Measurements from ENCODE around the gene CMTM8. TPM values are rescaled to one million over a fixed set of nuclear protein-coding genes. Genes with fewer than 3 reads are reported as not detected.
A peak's percentile ranks its signal among the peaks of the same experiment; 100 is the strongest.

Gene CMTM8
- total and polyA plus RNA-seq, 7 donors: 0.49 to 7.9 (median 4.3) TPM; not detected in 1

DNA sequence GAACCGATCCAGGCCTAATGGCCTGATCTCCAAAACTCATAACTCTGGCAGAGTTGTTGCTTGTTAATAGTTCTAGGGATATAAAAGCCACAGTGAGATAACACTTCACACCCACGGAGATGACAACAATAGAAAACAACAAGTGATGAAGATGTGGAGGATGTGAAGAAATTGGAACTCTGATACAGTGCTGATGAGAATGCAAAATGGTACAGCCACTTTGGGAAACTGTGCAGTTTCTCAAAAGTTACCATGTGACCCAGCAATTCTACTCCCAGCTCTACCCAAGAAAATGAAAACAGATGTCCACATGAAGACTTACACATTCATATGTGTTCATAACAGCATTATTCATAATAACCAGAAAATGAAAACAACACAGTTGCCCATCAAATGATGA lies 157.0 kb downstream of the CMTM8 start:
- no peak for DNase-seq
- Histone ChIP-seq H3K27me3 (no peaks in the 10 kb centered on the region), H3K4me3 (no peak overlapping the region), H3K27ac (no peak overlapping the region), H3K9me3 (no peaks in the 10 kb centered on the region), H3K36me3 (no peaks in the 10 kb centered on the region), H3K4me1 (peaks cover 0 to 12% (median 9%) of the 10 kb centered on the region in 4 donors)
- intact Hi-C loops (cut with DNase I): loop anchor here (10.0 kb wide), 1 partner anchor 269 kb away; no protein-coding TSS in a partner anchor
- no peak for TF ChIP-seq EP300 (IDR thresholded peaks at IDR 0.05)
- TF ChIP-seq, protein P1, sequence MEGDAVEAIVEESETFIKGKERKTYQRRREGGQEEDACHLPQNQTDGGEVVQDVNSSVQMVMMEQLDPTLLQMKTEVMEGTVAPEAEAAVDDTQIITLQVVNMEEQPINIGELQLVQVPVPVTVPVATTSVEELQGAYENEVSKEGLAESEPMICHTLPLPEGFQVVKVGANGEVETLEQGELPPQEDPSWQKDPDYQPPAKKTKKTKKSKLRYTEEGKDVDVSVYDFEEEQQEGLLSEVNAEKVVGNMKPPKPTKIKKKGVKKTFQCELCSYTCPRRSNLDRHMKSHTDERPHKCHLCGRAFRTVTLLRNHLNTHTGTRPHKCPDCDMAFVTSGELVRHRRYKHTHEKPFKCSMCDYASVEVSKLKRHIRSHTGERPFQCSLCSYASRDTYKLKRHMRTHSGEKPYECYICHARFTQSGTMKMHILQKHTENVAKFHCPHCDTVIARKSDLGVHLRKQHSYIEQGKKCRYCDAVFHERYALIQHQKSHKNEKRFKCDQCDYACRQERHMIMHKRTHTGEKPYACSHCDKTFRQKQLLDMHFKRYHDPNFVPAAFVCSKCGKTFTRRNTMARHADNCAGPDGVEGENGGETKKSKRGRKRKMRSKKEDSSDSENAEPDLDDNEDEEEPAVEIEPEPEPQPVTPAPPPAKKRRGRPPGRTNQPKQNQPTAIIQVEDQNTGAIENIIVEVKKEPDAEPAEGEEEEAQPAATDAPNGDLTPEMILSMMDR (IDR thresholded peaks at IDR 0.05): no peak
- TF ChIP-seq POLR2A (IDR thresholded peaks at IDR 0.05): no peak
- no peak for TF ChIP-seq POLR2AphosphoS5 (IDR thresholded peaks at IDR 0.05)
- 18 to 58% methylated on average over 2 of the region's 2 CpGs for WGBS, 2 donors

DNA sequence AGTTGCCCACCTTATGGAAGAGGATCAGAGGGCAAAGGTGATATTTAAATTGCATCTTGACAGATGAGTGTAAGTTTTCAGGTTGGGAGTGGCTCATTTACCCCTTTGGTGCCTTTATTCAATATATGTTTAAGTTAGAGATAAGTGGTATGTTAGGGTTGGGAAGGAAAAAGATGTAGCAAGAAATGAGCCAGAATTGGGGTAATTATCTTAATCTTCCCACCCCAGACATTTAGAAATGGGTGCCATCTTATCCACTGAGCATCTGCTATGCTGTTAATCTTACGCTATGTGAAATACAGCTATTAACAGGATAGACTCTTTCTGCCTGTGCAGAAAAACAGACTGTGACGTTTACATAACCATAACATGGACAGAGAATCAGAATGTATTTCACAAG lies 159.5 kb downstream of the CMTM8 start:
- intact Hi-C loops (cut with DNase I): loop anchor here (10.0 kb wide), 1 partner anchor 267 kb away; no protein-coding TSS in a partner anchor
- no peaks in the 10 kb centered on the region for H3K9me3 ChIP-seq
- H3K27ac ChIP-seq: no peak overlapping the region
- no peaks in the 10 kb centered on the region for H3K27me3 ChIP-seq
- peaks cover 0 to 16% (median 9%) of the 10 kb centered on the region in 4 donors for H3K4me1 ChIP-seq
- no peak for TF ChIP-seq POLR2AphosphoS5 (IDR thresholded peaks at IDR 0.05)
- 47 to 67% methylated on average over 2 of the region's 2 CpGs for WGBS, 2 donors
- H3K36me3 ChIP-seq: no peaks in the 10 kb centered on the region
- no peak overlapping the region for H3K4me3 ChIP-seq
- DNase-seq: no peak

GRCh38 chr3:32398531-32398930 lies 160.1 kb downstream of the CMTM8 start:
- 75 to 79% methylated on average over 10 of the region's 10 CpGs for WGBS, 2 donors

GRCh38 chr3:32399030-32399620 lies 160.6 kb downstream of the CMTM8 start:
- no peak overlapping the region for H3K27ac ChIP-seq
- no peaks in the 10 kb centered on the region for H3K27me3 ChIP-seq
- H3K9me3 ChIP-seq: no peaks in the 10 kb centered on the region
- DNase-seq: no peak
- WGBS, 2 donors: 52 to 55% methylated on average over 2 of the region's 2 CpGs
- no peak overlapping the region for H3K4me3 ChIP-seq
- peaks cover 0 to 16% (median 9%) of the 10 kb centered on the region in 4 donors for H3K4me1 ChIP-seq
- intact Hi-C loops (cut with DNase I): loop anchor here (10.0 kb wide), 1 partner anchor 266 kb away; no protein-coding TSS in a partner anchor
- TF ChIP-seq EP300 (IDR thresholded peaks at IDR 0.05): no peak
- TF ChIP-seq, protein P1 (IDR thresholded peaks at IDR 0.05): peak in 2 of 4 experiments; percentile 6 to 33
- TF ChIP-seq POLR2A (IDR thresholded peaks at IDR 0.05): no peak
- no peaks in the 10 kb centered on the region for H3K36me3 ChIP-seq

More at GRCh38 chr3:32398531-32398930, 160.1 kb downstream of the CMTM8 start:
- Histone ChIP-seq H3K27me3 (no peaks in the 10 kb centered on the region), H3K4me3 (no peak overlapping the region), H3K27ac (no peak overlapping the region), H3K9me3 (no peaks in the 10 kb centered on the region), H3K36me3 (no peaks in the 10 kb centered on the region), H3K4me1 (peaks cover 0 to 16% (median 9%) of the 10 kb centered on the region in 4 donors)
- TF ChIP-seq POLR2AphosphoS5 (IDR thresholded peaks at IDR 0.05) (peak in 1 of 4 donors; percentile 30), EP300 (IDR thresholded peaks at IDR 0.05) (no peak)
- DNase-seq: peak; percentile 73
- intact Hi-C loops (cut with DNase I): loop anchor here (10.0 kb wide), 1 partner anchor 266 kb away; no protein-coding TSS in a partner anchor

DNA sequence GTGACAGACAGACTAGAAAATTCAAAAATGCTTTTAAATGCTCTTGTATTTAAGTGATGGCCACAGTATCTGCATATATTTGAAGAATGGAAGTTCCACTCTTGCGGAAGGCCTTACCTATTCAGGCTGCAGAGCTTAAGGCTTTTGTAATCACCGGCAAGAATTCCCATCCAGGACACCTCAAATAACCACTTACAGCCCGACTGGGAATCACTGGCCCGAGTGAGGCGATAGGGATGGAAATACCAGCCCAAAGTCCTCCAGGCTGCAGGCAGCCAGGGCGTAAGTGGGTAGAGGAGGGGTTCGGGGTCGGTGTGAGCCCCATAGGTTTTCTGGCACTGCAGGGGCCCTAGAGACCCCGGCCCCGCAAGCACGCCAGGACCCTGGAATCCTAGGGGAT lies 162.6 kb downstream of the CMTM8 start:
- intact Hi-C loops (cut with DNase I): no loop called here
- peak overlapping the region; percentile 67 to 78 (median 72) for H3K27ac ChIP-seq

More for the DNA sequence above, 162.6 kb downstream of the CMTM8 start:
- DNase-seq: no peak
- peak overlapping the region; percentile 23 to 51 (median 46) for H3K4me3 ChIP-seq
- TF ChIP-seq POLR2A (IDR thresholded peaks at IDR 0.05): no peak
- TF ChIP-seq POLR2AphosphoS5 (IDR thresholded peaks at IDR 0.05): no peak
- TF ChIP-seq EP300 (IDR thresholded peaks at IDR 0.05): no peak
- TF ChIP-seq, protein P1 (IDR thresholded peaks at IDR 0.05): no peak
- H3K4me1 ChIP-seq: peaks cover 0 to 16% (median 9%) of the 10 kb centered on the region in 4 donors
- no peaks in the 10 kb centered on the region for H3K9me3 ChIP-seq
- H3K36me3 ChIP-seq: no peaks in the 10 kb centered on the region
- no peaks in the 10 kb centered on the region for H3K27me3 ChIP-seq
- WGBS, 2 donors: 18 to 19% methylated on average over 11 of the region's 11 CpGs

All from sigmoid colon (tissue), 7 donors.